ENCODE data around the gene RBM23.

The RBM23 gene

DNA sequence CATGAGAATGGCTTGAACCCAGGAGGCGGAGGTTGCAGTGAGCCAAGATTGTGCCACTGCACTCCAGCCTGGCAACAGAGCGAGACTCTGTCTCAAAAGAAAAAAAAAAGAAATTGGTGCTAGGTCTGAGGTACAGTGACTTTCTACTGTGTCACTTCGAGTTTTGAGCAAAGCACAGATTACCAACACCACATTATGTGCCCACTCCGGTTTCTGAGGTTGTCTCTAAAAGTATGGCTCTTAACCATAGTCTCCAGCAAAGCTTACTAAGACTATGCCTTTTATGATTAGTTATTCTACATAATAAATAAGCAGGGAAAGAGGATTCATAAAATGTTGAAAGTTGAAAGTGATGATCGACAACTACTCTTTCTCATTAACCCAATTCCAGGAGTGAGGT lies 8.0 kb downstream of the RBM23 start:
- TF ChIP-seq, protein P1, sequence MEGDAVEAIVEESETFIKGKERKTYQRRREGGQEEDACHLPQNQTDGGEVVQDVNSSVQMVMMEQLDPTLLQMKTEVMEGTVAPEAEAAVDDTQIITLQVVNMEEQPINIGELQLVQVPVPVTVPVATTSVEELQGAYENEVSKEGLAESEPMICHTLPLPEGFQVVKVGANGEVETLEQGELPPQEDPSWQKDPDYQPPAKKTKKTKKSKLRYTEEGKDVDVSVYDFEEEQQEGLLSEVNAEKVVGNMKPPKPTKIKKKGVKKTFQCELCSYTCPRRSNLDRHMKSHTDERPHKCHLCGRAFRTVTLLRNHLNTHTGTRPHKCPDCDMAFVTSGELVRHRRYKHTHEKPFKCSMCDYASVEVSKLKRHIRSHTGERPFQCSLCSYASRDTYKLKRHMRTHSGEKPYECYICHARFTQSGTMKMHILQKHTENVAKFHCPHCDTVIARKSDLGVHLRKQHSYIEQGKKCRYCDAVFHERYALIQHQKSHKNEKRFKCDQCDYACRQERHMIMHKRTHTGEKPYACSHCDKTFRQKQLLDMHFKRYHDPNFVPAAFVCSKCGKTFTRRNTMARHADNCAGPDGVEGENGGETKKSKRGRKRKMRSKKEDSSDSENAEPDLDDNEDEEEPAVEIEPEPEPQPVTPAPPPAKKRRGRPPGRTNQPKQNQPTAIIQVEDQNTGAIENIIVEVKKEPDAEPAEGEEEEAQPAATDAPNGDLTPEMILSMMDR (conservative IDR thresholded peaks at IDR 0.05), result no peak
- H3K27ac ChIP-seq, result no peak overlapping the region

DNA sequence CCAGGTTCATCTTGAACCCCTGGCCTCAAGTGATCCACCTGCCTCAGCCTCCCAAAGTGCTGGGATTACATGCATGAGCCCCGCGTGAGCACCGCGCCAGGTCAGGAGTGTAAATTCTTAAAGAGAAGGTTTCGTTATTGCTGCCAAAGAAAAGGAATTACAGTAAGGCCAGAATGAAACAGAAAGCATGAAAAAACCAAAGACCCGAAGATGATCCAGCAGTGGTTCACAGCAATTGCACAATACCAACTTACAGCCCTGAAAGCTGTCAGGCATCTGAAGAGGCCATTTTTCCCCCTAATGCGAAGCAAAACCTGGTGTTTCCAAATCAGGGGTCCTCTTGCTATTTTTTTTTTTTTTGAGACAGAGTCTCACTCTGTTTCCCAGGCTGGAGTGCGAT lies 10.3 kb downstream of the RBM23 start:
- H3K27ac ChIP-seq, result no peak overlapping the region
- TF ChIP-seq, protein P1 (conservative IDR thresholded peaks at IDR 0.05), result no peak

DNA sequence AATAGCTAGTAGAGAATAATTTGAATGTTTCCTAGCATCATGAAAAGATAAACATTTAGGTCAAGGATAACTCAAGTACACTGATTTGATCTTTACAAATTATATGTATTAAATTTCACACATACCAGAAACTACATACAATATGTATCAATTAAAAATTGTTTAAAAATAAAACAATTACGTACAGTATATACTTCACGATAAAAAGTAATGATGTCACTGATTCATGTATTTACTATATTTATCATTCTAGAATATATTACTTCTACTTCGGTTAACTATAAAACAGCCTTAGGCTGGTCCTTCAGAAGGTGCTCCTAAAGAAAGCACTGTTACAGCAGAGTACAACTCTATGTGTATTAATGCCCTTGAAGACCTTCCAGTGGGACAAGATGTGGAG lies 11.5 kb downstream of the RBM23 start:
- H3K27ac ChIP-seq, result no peak overlapping the region
- TF ChIP-seq, protein P1 (conservative IDR thresholded peaks at IDR 0.05), result no peak

DNA sequence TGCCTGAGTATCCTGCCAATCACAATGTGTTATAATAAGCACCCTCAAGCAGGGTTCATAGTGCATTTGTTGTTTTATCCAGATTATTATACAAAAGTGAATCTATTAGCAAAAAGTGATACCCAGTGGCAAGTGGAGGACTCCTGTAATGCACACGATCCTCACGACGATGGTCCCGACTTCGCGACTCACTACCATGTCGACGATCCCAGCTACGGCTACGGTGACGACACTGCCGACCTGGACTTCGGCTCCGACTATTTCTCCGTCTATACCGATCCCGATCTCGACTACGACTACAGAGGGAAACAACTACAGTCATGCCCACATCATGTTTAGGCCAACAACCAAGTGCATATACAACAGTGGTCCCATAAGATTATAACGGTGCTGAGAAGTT lies 12.9 kb downstream of the RBM23 start:
- TF ChIP-seq, protein P1 (conservative IDR thresholded peaks at IDR 0.05), result no peak
- H3K27ac ChIP-seq, result no peak overlapping the region

DNA sequence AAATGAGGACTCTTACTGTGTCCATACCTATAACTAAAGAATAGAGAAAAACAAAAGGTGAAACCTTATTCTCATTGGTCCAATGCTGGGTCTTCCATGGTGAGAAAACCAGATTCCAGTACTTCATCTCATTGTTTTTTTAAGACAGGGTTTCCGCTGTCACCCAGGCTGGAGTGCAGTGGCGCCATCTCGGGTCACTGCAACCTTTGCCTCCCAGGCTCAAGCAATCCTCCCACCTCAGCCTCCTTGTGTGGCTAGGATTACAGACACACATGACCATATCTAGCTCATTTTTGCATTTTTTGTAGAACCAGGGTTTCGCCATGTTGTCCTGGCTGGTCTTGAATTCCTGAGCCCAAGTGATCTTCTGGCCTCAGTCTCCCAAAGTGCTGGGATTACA lies 13.3 kb downstream of the RBM23 start:
- TF ChIP-seq, protein P1 (conservative IDR thresholded peaks at IDR 0.05), result no peak

DNA sequence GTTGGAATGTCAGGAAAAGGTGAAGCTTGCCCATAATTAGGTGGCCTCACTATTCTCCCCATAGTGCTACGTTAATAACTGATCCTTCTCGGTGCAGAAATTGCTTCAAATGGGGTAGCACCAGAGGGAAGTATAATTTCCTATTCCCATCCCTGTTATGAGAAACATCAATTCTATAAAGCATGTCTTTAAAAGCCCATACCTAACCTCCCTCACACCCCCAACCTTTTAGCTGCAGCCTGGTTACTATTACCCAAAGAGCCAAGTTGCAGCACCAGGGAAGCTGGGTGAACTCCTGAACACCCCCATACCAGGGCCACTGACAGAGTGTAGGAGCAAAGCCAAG lies 15.2 kb downstream of the RBM23 start:
- TF ChIP-seq, protein P1 (conservative IDR thresholded peaks at IDR 0.05), result no peak
- peak overlapping the region; percentile 65 for H3K27ac ChIP-seq

More for the DNA sequence above, 13.3 kb downstream of the RBM23 start:
- no peak overlapping the region for H3K27ac ChIP-seq

DNA sequence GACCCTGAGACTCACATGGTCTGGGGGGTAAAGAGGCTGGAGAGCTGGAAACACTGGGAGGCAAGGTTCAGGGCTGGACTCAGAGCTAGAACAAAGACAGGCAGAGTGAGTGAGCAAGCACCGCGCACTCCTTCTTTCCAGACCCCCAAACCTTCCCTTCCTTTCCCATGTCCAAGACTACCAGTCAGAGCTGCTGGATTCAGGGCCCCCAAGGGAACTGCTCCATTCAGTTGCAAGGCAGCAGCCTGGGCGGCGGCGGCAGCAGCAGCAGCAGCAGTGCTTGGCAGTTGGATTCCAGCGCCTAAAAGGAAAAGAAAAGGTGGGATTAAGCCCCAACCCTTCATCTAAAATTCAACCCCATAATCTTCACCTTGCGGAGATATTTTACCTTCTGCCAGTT lies 17.1 kb downstream of the RBM23 start:
- TF ChIP-seq, protein P1 (conservative IDR thresholded peaks at IDR 0.05), result no peak
- no peak overlapping the region for H3K27ac ChIP-seq
